ENCODE results near the gene LAPTM4A. TPM values are rescaled to one million over a fixed set of nuclear protein-coding genes. Genes with fewer than 3 reads are reported as not detected.

LAPTM4A gene
- total and polyA plus RNA-seq, 10 of the 15 experiments (the other 5 are each of a cell fraction or from before 2014, with no cell fraction given), result 17.8 to 107 (median 45.8) TPM

- TF ChIP-seq E4F1 (IDR thresholded peaks at IDR 0.05; ENCODE audit: borderline replicate concordance, partially characterized antibody) (no peak), GABPA (IDR thresholded peaks at IDR 0.05; ENCODE audit: low read depth) (no peak), CHD1 (IDR thresholded peaks at IDR 0.05; ENCODE audit: low read depth, low read length) (peak; percentile 90; the same call in 1 of the 2 replicates), RELB (IDR thresholded peaks at IDR 0.05; ENCODE audit: low read depth) (no peak), IKZF2 (IDR thresholded peaks at IDR 0.05) (no peak), ZBTB40 (IDR thresholded peaks at IDR 0.05; ENCODE audit: borderline replicate concordance) (no peak), CHD4 (IDR thresholded peaks at IDR 0.05) (no peak), HSF1 (IDR thresholded peaks at IDR 0.05; ENCODE audit: low read depth, low read length) (no peak), ATF7 (IDR thresholded peaks at IDR 0.05; ENCODE audit: low read depth) (peak; percentile 71; the same call in 1 of the 2 replicates), WRNIP1 (IDR thresholded peaks at IDR 0.05; ENCODE audit: borderline replicate concordance, low read depth, low read length) (no peak), MYB (IDR thresholded peaks at IDR 0.05; ENCODE audit: borderline replicate concordance, low read depth, low read length) (no peak), ZNF384 (IDR thresholded peaks at IDR 0.05; ENCODE audit: borderline replicate concordance, low read depth, low read length) (no peak), ELK1 (IDR thresholded peaks at IDR 0.05; ENCODE audit: low read depth, low read length) (no peak), USF2 (IDR thresholded peaks at IDR 0.05; ENCODE audit: borderline replicate concordance, low read depth, low read length) (no peak)
These were observed 46.7 kb upstream of the LAPTM4A start (continued) for GRCh38 chr2:20097889-20098714.
